ENCODE results near the gene LCLAT1. TPM values are rescaled to one million over a fixed set of nuclear protein-coding genes. Genes with fewer than 3 reads are reported as not detected.
"Not testable (repeated sequence)": the region's sequence is repeated elsewhere in the genome, so short reads cannot be mapped to it uniquely, and the experiment has no call there.

The LCLAT1 gene
- total RNA-seq, 1 donor from 2014 or later = 46.2 TPM

GRCh38 chr2:30505500-30506180, 58.6 kb downstream of the LCLAT1 start:
- Mint-ChIP-seq H3K4me1 (ENCODE audit: low read depth) (peaks cover 27% of the 10 kb centered on the region), H3K36me3 (ENCODE audit: low read depth) (peaks cover 23% of the 10 kb centered on the region), H3K9me3 (peaks cover 29% of the 10 kb centered on the region), H3K27me3 (ENCODE audit: insufficient read depth) (no peaks in the 10 kb centered on the region), H3K27ac (no peak overlapping the region), H3K4me3 (no peak overlapping the region)
- intact Hi-C loops (cut with micrococcal nuclease) = no loop called here
- DNase-seq (ENCODE audit: low spot score) = no peak

- Mint-ChIP-seq H3K9me3 (peaks cover 19% of the 10 kb centered on the region), H3K36me3 (ENCODE audit: low read depth) (peaks cover 15% of the 10 kb centered on the region), H3K4me1 (ENCODE audit: low read depth) (peaks cover 25% of the 10 kb centered on the region)
- H3K27me3 Mint-ChIP-seq (ENCODE audit: insufficient read depth); H3K4me3 Mint-ChIP-seq; DNase-seq (ENCODE audit: low spot score); intact Hi-C loops (cut with micrococcal nuclease); H3K27ac Mint-ChIP-seq: not testable (repeated sequence)
These were observed 60.4 kb downstream of the LCLAT1 start for GRCh38 chr2:30507460-30507859.

GRCh38 chr2:30509716-30510115, 62.7 kb downstream of the LCLAT1 start:
- Mint-ChIP-seq H3K36me3 (ENCODE audit: low read depth) (peaks cover 6% of the 10 kb centered on the region), H3K27me3 (ENCODE audit: insufficient read depth) (no peaks in the 10 kb centered on the region), H3K9me3 (peaks cover 19% of the 10 kb centered on the region), H3K27ac (no peak overlapping the region), H3K4me1 (ENCODE audit: low read depth) (peaks cover 5% of the 10 kb centered on the region), H3K4me3 (no peak overlapping the region)
- DNase-seq (ENCODE audit: low spot score) = no peak
- intact Hi-C loops (cut with micrococcal nuclease) = no loop called here

GRCh38 chr2:30510409-30510808, 63.4 kb downstream of the LCLAT1 start:
- Mint-ChIP-seq H3K9me3 (peaks cover 19% of the 10 kb centered on the region), H3K36me3 (ENCODE audit: low read depth) (peaks cover 6% of the 10 kb centered on the region), H3K27ac (no peak overlapping the region), H3K4me3 (no peak overlapping the region), H3K27me3 (ENCODE audit: insufficient read depth) (no peaks in the 10 kb centered on the region), H3K4me1 (ENCODE audit: low read depth) (no peaks in the 10 kb centered on the region)
- intact Hi-C loops (cut with micrococcal nuclease) = no loop called here
- no peak for DNase-seq (ENCODE audit: low spot score)

GRCh38 chr2:30511122-30512083, 64.4 kb downstream of the LCLAT1 start:
- H3K4me3 Mint-ChIP-seq = no peak overlapping the region
- no peaks in the 10 kb centered on the region for H3K4me1 Mint-ChIP-seq (ENCODE audit: low read depth)
- H3K27ac Mint-ChIP-seq = no peak overlapping the region
- peaks cover 24% of the 10 kb centered on the region for H3K9me3 Mint-ChIP-seq
- DNase-seq (ENCODE audit: low spot score) = no peak
- intact Hi-C loops (cut with micrococcal nuclease) = no loop called here
- no peaks in the 10 kb centered on the region for H3K27me3 Mint-ChIP-seq (ENCODE audit: insufficient read depth)
- H3K36me3 Mint-ChIP-seq (ENCODE audit: low read depth) = peaks cover 7% of the 10 kb centered on the region

GRCh38 chr2:30512243-30512886, 65.3 kb downstream of the LCLAT1 start:
- no peak overlapping the region for H3K4me3 Mint-ChIP-seq
- H3K27ac Mint-ChIP-seq = no peak overlapping the region
- DNase-seq (ENCODE audit: low spot score) = no peak
- H3K9me3 Mint-ChIP-seq = peaks cover 29% of the 10 kb centered on the region
- H3K36me3 Mint-ChIP-seq (ENCODE audit: low read depth) = peaks cover 9% of the 10 kb centered on the region
- intact Hi-C loops (cut with micrococcal nuclease) = no loop called here
- no peaks in the 10 kb centered on the region for H3K27me3 Mint-ChIP-seq (ENCODE audit: insufficient read depth)
- no peaks in the 10 kb centered on the region for H3K4me1 Mint-ChIP-seq (ENCODE audit: low read depth)

GRCh38 chr2:30513649-30514048, 66.6 kb downstream of the LCLAT1 start:
- H3K9me3 Mint-ChIP-seq = peaks cover 22% of the 10 kb centered on the region
- H3K4me1 Mint-ChIP-seq (ENCODE audit: low read depth); H3K4me3 Mint-ChIP-seq; H3K36me3 Mint-ChIP-seq (ENCODE audit: low read depth); H3K27ac Mint-ChIP-seq; H3K27me3 Mint-ChIP-seq (ENCODE audit: insufficient read depth); DNase-seq (ENCODE audit: low spot score); intact Hi-C loops (cut with micrococcal nuclease): not testable (repeated sequence)

- Mint-ChIP-seq H3K4me3 (no peak overlapping the region), H3K36me3 (ENCODE audit: low read depth) (peaks cover 6% of the 10 kb centered on the region)
- intact Hi-C loops (cut with micrococcal nuclease) = no loop called here
These were observed 67.2 kb downstream of the LCLAT1 start for GRCh38 chr2:30514134-30514847.

GRCh38 chr2:30514848-30515435, 67.9 kb downstream of the LCLAT1 start:
- no peak for DNase-seq (ENCODE audit: low spot score)
- no peak overlapping the region for H3K27ac Mint-ChIP-seq
- no peak overlapping the region for H3K4me3 Mint-ChIP-seq
- H3K36me3 Mint-ChIP-seq (ENCODE audit: low read depth) = peaks cover 12% of the 10 kb centered on the region
- H3K4me1 Mint-ChIP-seq (ENCODE audit: low read depth) = no peaks in the 10 kb centered on the region
- no peaks in the 10 kb centered on the region for H3K27me3 Mint-ChIP-seq (ENCODE audit: insufficient read depth)
- H3K9me3 Mint-ChIP-seq = peaks cover 24% of the 10 kb centered on the region
- intact Hi-C loops (cut with micrococcal nuclease) = no loop called here

More at GRCh38 chr2:30514134-30514847, 67.2 kb downstream of the LCLAT1 start:
- no peak for DNase-seq (ENCODE audit: low spot score)
- no peaks in the 10 kb centered on the region for H3K27me3 Mint-ChIP-seq (ENCODE audit: insufficient read depth)
- no peak overlapping the region for H3K27ac Mint-ChIP-seq
- no peaks in the 10 kb centered on the region for H3K4me1 Mint-ChIP-seq (ENCODE audit: low read depth)
- H3K9me3 Mint-ChIP-seq = peaks cover 20% of the 10 kb centered on the region

GRCh38 chr2:30516166-30516565, 69.1 kb downstream of the LCLAT1 start:
- no peak overlapping the region for H3K4me3 Mint-ChIP-seq
- H3K4me1 Mint-ChIP-seq (ENCODE audit: low read depth) = no peaks in the 10 kb centered on the region
- no peaks in the 10 kb centered on the region for H3K27me3 Mint-ChIP-seq (ENCODE audit: insufficient read depth)
- peaks cover 16% of the 10 kb centered on the region for H3K36me3 Mint-ChIP-seq (ENCODE audit: low read depth)
- H3K9me3 Mint-ChIP-seq = peaks cover 26% of the 10 kb centered on the region
- DNase-seq (ENCODE audit: low spot score) = no peak
- no peak overlapping the region for H3K27ac Mint-ChIP-seq
- intact Hi-C loops (cut with micrococcal nuclease) = no loop called here

GRCh38 chr2:30519796-30520195, 72.8 kb downstream of the LCLAT1 start:
- intact Hi-C loops (cut with micrococcal nuclease) = no loop called here
- H3K27me3 Mint-ChIP-seq (ENCODE audit: insufficient read depth) = no peaks in the 10 kb centered on the region
- no peak for DNase-seq (ENCODE audit: low spot score)
- no peak overlapping the region for H3K4me3 Mint-ChIP-seq
- peaks cover 32% of the 10 kb centered on the region for H3K9me3 Mint-ChIP-seq
- H3K27ac Mint-ChIP-seq = no peak overlapping the region
- H3K4me1 Mint-ChIP-seq (ENCODE audit: low read depth) = no peaks in the 10 kb centered on the region
- peaks cover 20% of the 10 kb centered on the region for H3K36me3 Mint-ChIP-seq (ENCODE audit: low read depth)

- DNase-seq (ENCODE audit: low spot score) = no peak
- Mint-ChIP-seq H3K27me3 (ENCODE audit: insufficient read depth) (no peaks in the 10 kb centered on the region), H3K36me3 (ENCODE audit: low read depth) (peaks cover 20% of the 10 kb centered on the region), H3K27ac (no peak overlapping the region), H3K9me3 (peaks cover 21% of the 10 kb centered on the region), H3K4me3 (no peak overlapping the region), H3K4me1 (ENCODE audit: low read depth) (no peaks in the 10 kb centered on the region)
- intact Hi-C loops (cut with micrococcal nuclease) = no loop called here
These were observed 75.4 kb downstream of the LCLAT1 start for GRCh38 chr2:30522421-30522820.

All from activated T-helper 1 cell treated with anti-CD3 and anti-CD28 coated beads, Interleukin-12 subunit alpha, Interleukin-12 subunit beta, Interleukin-2, Interleukin-4 antibody, amounts not matched to agents 30 ng/mL and 10 ng/mL and 1 ng/mL, durations not matched to agents 14 hours and 24 hours and 36 hours (primary cell).